Stimulated activated naive CD8-positive, alpha-beta T cell treated with anti-CD3 and anti-CD28 coated beads, Interleukin-15, amount 100 ng/mL, for 72 hours (primary cell): ENCODE measurements around the gene NUDT14.

Experiments used
- ATAC-seq: fragments of 150-1000 bp; cut with Tn5 transposase; 2 replicates; pipeline ENCODE4 v1.10.0; 2021; ENCODE audit warnings: mild to moderate bottlenecking, moderate library complexity
- DNase-seq, 2 donors: peaks; one replicate each; pipeline ENCODE4 v3.0.0; 2021 to 2022
- H3K27ac Mint-ChIP-seq, 2 donors: one replicate each; pipeline ENCODE4 v1.8.0; 2022; ENCODE audit warnings: mild to moderate bottlenecking in 2 of 2, mixed read lengths in 2 of 2, moderate library complexity in 2 of 2
- H3K27me3 Mint-ChIP-seq: one replicate; pipeline ENCODE4 v1.8.0; 2022; ENCODE audit warnings: mixed read lengths
- H3K4me1 Mint-ChIP-seq: one replicate; pipeline ENCODE4 v1.8.0; 2022; ENCODE audit warnings: mild to moderate bottlenecking, mixed read lengths
- H3K4me3 Mint-ChIP-seq, 2 donors: one replicate each; pipeline ENCODE4 v1.8.0; 2022; ENCODE audit warnings: mild to moderate bottlenecking in 2 of 2, mixed read lengths in 2 of 2, moderate library complexity in 1 of 2
- H3K9me3 Mint-ChIP-seq, 2 donors: one replicate each; pipeline ENCODE4 v1.8.0; 2022; ENCODE audit warnings: mixed read lengths in 2 of 2

The NUDT14 gene

DNA sequence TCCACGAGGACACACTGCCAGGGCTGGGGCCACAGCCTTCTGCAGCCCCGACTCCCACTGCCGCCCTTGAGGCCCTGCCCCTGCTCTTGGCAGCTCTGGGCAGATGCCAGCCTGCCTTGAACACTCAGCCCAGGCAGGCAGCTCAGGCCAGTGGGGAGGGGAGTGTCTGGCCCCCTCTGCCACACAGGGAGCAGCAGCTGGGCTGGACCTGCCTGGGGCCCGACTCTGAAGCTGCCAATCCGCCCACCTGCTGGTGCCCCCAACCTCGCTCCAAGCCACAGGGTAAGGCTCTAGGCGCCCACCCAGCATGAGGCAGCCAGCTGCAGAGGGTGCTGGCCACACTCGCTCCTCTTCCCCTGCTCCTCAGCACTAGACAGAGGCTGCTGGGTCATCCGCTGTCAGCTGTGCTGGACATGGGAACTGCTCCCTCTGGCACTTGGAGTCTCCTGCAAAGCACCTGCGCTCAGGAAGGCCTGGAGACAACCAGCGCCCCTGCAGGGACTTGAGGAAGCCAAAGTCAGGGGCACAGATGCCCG is 24.6 kb upstream of the NUDT14 start:
- no peak overlapping the region for H3K4me3 Mint-ChIP-seq
- peaks cover 19% of the 10 kb centered on the region for H3K27me3 Mint-ChIP-seq
- peak overlapping the region in 1 of 2 donors; percentile 34 for H3K27ac Mint-ChIP-seq
- no peak for ATAC-seq
- peaks cover 40% of the 10 kb centered on the region for H3K4me1 Mint-ChIP-seq
- DNase-seq: no peak
- no peaks in the 10 kb centered on the region for H3K9me3 Mint-ChIP-seq

DNA sequence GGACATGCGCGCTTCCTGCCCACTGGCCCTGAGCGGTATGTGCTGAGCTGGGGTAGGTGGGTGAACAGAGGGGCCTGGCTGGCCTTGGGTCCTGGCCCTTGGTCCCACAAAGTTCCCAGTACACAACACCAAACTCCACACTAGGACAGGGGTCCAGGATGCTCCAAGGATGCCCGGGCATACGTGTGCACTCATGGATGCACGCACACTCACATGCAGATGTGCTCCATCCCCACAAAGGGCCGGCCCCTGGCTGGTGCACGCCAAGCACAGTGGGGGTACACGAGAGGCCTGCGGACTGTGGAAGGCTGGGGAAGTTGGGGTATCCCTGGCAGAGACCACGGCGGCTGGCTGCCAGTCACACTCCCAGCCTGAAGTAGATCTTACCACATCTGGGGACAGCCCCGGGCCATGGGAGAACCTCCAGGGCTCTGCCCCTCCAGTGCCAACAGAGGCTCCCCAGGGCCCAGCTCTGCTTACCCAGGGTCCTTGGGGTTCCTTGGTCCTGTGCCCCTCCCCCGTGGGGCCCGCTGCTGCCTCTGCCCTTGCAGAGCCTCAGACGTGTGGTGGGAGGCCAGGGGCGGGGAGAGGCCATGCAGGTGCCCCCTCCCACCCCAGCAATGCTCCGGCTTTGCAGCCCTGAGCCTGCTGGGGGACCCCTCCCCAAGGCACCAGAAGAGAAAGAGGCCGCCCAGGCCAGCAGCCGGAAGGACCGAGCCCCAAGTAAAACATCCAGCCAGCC is 24.0 kb upstream of the NUDT14 start:
- DNase-seq (no peak), ATAC-seq (no peak)
- Mint-ChIP-seq H3K9me3 (no peaks in the 10 kb centered on the region), H3K27ac (no peak overlapping the region), H3K27me3 (peaks cover 25% of the 10 kb centered on the region), H3K4me3 (no peak overlapping the region), H3K4me1 (peaks cover 40% of the 10 kb centered on the region)

- H3K27me3 Mint-ChIP-seq: peaks cover 33% of the 10 kb centered on the region
- H3K4me1 Mint-ChIP-seq: peaks cover 44% of the 10 kb centered on the region
- no peak overlapping the region for H3K4me3 Mint-ChIP-seq
- H3K9me3 Mint-ChIP-seq: no peaks in the 10 kb centered on the region
- no peak for DNase-seq
- no peak overlapping the region for H3K27ac Mint-ChIP-seq
- no peak for ATAC-seq
Observed at GRCh38 chr14:105204206-105204930, 23.3 kb upstream of the NUDT14 start.

- Mint-ChIP-seq H3K4me1 (peaks cover 51% of the 10 kb centered on the region), H3K27ac (no peak overlapping the region), H3K27me3 (peaks cover 39% of the 10 kb centered on the region), H3K4me3 (no peak overlapping the region), H3K9me3 (no peaks in the 10 kb centered on the region)
- DNase-seq (no peak), ATAC-seq (no peak)
Observed at GRCh38 chr14:105203701-105204100, 22.6 kb upstream of the NUDT14 start.

GRCh38 chr14:105203057-105203531 is 22.0 kb upstream of the NUDT14 start:
- no peak overlapping the region for H3K27ac Mint-ChIP-seq

DNA sequence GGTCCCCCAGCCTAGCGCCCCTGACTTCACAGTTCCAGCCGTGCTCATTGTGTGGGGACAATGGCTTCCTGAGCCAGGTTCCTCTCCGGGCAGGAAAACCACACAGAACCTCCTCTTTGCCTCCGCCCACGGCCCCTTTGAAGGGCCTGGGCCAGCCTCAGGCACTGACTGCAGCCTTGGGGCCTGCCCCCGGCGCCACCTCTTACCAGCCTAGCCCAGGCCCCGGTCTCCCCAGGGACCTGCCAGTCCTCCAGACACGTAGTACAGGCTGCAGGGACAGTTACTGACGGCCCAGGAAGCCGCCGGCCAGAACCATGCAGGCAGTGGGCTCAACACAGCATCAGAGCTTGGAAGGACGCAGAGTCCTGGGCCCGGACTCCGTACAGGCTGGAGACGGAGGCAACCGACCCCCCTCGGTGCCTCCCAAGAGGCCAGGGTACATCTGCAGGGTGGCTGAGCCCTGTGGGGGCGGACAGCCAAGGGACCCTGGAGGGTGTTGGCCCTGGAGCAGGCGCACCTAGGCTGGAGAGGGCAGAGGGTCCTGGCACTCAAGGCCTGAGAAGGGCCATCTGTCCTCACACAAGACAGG is 20.9 kb upstream of the NUDT14 start:
- Mint-ChIP-seq H3K27me3 (peaks cover 56% of the 10 kb centered on the region), H3K9me3 (no peaks in the 10 kb centered on the region), H3K4me3 (peak overlapping the region in 1 of 2 donors; percentile 57), H3K27ac (peak overlapping the region; percentile 65 to 67), H3K4me1 (peaks cover 58% of the 10 kb centered on the region)
- DNase-seq (peak in 1 of 2 donors; percentile 60), ATAC-seq (peak; percentile 66)

More at GRCh38 chr14:105203057-105203531, 22.0 kb upstream of the NUDT14 start:
- Mint-ChIP-seq H3K4me1 (peaks cover 52% of the 10 kb centered on the region), H3K27me3 (peaks cover 45% of the 10 kb centered on the region), H3K4me3 (no peak overlapping the region), H3K9me3 (no peaks in the 10 kb centered on the region)
- peak in 1 of 2 donors; percentile 61 for DNase-seq
- peak; percentile 37 for ATAC-seq

- peak overlapping the region in 1 of 2 donors; percentile 57 for H3K4me3 Mint-ChIP-seq
Observed at GRCh38 chr14:105201156-105201924, 20.2 kb upstream of the NUDT14 start.

GRCh38 chr14:105200641-105201040 is 19.5 kb upstream of the NUDT14 start:
- no peaks in the 10 kb centered on the region for H3K9me3 Mint-ChIP-seq
- H3K4me1 Mint-ChIP-seq: peaks cover 68% of the 10 kb centered on the region
- no peak for DNase-seq
- ATAC-seq: no peak
- peaks cover 69% of the 10 kb centered on the region for H3K27me3 Mint-ChIP-seq
- no peak overlapping the region for H3K27ac Mint-ChIP-seq
- H3K4me3 Mint-ChIP-seq: no peak overlapping the region

More at GRCh38 chr14:105201156-105201924, 20.2 kb upstream of the NUDT14 start:
- DNase-seq (peak in 1 of 2 donors; percentile 31), ATAC-seq (peak; percentile 34)
- peaks cover 61% of the 10 kb centered on the region for H3K4me1 Mint-ChIP-seq
- peaks cover 62% of the 10 kb centered on the region for H3K27me3 Mint-ChIP-seq
- peak overlapping the region; percentile 65 to 67 for H3K27ac Mint-ChIP-seq
- no peaks in the 10 kb centered on the region for H3K9me3 Mint-ChIP-seq

DNA sequence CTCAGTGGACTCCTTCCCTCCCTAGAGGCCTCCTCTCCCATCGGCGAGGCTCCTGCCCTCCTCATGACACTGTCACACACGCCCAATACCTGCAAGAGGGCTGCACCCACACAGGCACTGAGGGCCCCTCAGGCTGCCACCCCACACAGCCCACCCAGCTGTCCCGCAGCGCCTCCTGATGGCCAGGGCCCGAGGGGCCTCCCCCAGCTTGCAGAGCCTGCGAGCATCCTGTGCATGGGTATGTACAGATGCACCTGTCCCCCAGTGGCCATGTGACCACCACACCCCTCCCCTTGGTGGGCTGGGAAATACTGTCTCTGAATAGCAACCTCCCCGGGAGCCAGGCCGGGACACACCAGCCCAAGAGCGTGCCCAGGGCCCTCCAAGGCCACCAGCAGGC is 19.0 kb upstream of the NUDT14 start:
- ATAC-seq (no peak), DNase-seq (no peak)
- no peak overlapping the region for H3K4me3 Mint-ChIP-seq
- no peaks in the 10 kb centered on the region for H3K9me3 Mint-ChIP-seq
- peaks cover 75% of the 10 kb centered on the region for H3K27me3 Mint-ChIP-seq
- H3K4me1 Mint-ChIP-seq: peaks cover 71% of the 10 kb centered on the region
- no peak overlapping the region for H3K27ac Mint-ChIP-seq

DNA sequence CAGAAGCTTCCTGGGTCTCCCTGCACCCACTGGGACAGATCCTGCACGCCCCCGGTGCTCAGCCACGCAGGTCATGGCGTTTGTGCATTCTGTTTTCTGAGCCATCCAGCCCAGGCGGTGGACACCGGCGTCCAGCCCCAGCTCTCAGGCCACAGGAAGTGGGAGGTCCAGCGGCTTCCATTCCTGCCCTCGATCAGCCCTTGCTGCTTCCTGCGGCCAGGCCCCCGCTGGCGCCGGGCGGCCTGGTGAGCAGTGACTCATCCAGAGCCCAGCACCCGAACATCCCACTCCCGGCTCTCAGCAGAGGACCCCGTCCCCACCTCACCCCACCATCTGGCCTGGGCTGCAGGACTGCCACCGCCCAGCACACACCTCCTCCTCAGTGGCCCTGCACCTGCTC is 18.0 kb upstream of the NUDT14 start:
- H3K27me3 Mint-ChIP-seq: peaks cover 81% of the 10 kb centered on the region
- H3K27ac Mint-ChIP-seq: peak overlapping the region in 1 of 2 donors; percentile 36
- no peak overlapping the region for H3K4me3 Mint-ChIP-seq
- peaks cover 71% of the 10 kb centered on the region for H3K4me1 Mint-ChIP-seq
- DNase-seq: no peak
- no peaks in the 10 kb centered on the region for H3K9me3 Mint-ChIP-seq
- ATAC-seq: no peak

DNA sequence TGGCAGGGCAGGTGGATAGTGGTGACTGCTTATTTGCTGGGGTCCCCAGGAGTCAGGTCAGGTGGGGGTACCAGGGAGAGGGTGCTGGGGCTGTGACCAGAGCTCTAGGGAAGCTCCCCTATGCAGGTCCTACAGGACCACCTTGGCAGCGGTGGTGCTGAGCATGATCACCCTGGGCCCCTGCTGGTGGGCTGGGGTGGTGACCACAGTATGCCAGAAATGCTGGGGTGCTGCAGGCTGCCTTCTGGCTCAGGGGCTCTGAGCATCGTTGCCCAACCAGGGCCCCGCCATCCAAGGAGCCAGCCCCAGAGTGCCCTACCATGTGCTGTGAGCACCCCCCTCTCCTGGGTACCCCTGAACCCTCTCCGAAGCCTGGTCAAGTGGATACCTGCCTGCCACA is 17.5 kb upstream of the NUDT14 start:
- Mint-ChIP-seq H3K27me3 (peaks cover 80% of the 10 kb centered on the region), H3K27ac (peak overlapping the region in 1 of 2 donors; percentile 88), H3K4me3 (no peak overlapping the region)

GRCh38 chr14:105197211-105197641 is 16.1 kb upstream of the NUDT14 start:
- H3K9me3 Mint-ChIP-seq: no peaks in the 10 kb centered on the region
- peaks cover 72% of the 10 kb centered on the region for H3K4me1 Mint-ChIP-seq
- ATAC-seq (peak; percentile 34), DNase-seq (peak in 1 of 2 donors; percentile 40)
- H3K4me3 Mint-ChIP-seq: peak overlapping the region in 1 of 2 donors; percentile 15
- no peak overlapping the region for H3K27ac Mint-ChIP-seq
- peaks cover 78% of the 10 kb centered on the region for H3K27me3 Mint-ChIP-seq

More for the DNA sequence above, 17.5 kb upstream of the NUDT14 start:
- H3K4me1 Mint-ChIP-seq: peaks cover 72% of the 10 kb centered on the region
- no peak for DNase-seq
- H3K9me3 Mint-ChIP-seq: no peaks in the 10 kb centered on the region
- ATAC-seq: no peak

- peak overlapping the region; percentile 0 to 67 for H3K4me3 Mint-ChIP-seq
- peaks cover 64% of the 10 kb centered on the region for H3K4me1 Mint-ChIP-seq
- DNase-seq: no peak
Observed at GRCh38 chr14:105196265-105196960, 15.3 kb upstream of the NUDT14 start.

DNA sequence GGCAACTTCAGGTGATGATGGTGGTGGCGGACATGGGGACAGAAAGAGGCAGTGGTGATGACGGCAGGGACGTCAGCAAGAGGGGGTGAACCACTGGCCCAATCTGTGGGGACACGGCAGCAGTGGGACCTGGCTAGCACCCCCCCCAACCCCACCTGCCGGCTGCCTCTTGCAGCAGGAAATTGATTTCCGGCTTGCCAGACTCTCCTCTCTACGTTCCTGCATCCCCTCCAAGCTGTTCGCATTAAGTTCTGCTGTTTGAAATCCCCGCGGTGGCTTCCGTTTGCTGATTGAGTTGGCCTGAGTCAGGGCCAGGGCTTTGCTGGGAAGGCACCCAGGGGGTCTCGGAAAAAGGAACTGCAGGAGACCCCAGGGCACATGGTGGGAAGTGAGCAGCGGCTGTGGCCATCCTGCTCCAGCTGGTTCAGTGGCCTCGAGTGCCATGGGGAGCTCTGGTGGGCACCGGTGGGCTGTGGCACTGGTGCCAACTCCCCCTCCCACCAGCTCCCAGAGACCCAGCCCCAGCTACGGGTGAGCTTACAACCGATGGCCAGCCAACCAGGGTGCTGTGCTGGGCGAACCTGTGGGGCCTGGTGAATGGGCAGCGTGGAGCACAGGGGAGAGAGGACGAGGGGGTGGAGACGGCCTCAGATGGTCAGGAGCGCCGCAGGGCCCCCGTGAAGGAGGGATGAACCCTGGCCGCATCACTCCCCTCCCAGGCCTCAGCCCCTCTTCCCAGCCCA is 14.6 kb upstream of the NUDT14 start:
- Mint-ChIP-seq H3K4me1 (peaks cover 59% of the 10 kb centered on the region), H3K4me3 (peak overlapping the region; percentile 0 to 67), H3K9me3 (no peaks in the 10 kb centered on the region), H3K27ac (peak overlapping the region in 1 of 2 donors; percentile 80), H3K27me3 (peaks cover 68% of the 10 kb centered on the region)
- ATAC-seq (no peak), DNase-seq (no peak)

More at GRCh38 chr14:105196265-105196960, 15.3 kb upstream of the NUDT14 start:
- ATAC-seq: no peak
- Mint-ChIP-seq H3K27ac (peak overlapping the region in 1 of 2 donors; percentile 80), H3K9me3 (no peaks in the 10 kb centered on the region), H3K27me3 (peaks cover 71% of the 10 kb centered on the region)
